Right renal cortex interstitium (tissue), 3 donors: Measurements from ENCODE around the gene ARMC10. TPM values are rescaled to one million over a fixed set of nuclear protein-coding genes. Genes with fewer than 3 reads are reported as not detected.
"Not testable (repeated sequence)": the region's sequence is repeated elsewhere in the genome, so short reads cannot be mapped to it uniquely, and the experiment has no call there.

Source experiments
- DNase-seq, 3 donors: peaks; one replicate each; pipeline ENCODE4 v3.0.0-alpha.2; 2013; ENCODE audit warnings: low read depth in 3 of 3, low spot score in 2 of 3
- polyA plus RNA-seq, 3 donors: library from polyadenylated mRNA; unstranded; fragments of 120-200 nt; gene quantifications; one replicate each; pipeline ENCODE4 v1.2.1, GENCODE V29; 2013; ENCODE audit not compliant: insufficient read length in 3 of 3

The ARMC10 gene
- polyA plus RNA-seq, 3 donors, result 57.8 to 73.0 (median 65.5) TPM

DNA sequence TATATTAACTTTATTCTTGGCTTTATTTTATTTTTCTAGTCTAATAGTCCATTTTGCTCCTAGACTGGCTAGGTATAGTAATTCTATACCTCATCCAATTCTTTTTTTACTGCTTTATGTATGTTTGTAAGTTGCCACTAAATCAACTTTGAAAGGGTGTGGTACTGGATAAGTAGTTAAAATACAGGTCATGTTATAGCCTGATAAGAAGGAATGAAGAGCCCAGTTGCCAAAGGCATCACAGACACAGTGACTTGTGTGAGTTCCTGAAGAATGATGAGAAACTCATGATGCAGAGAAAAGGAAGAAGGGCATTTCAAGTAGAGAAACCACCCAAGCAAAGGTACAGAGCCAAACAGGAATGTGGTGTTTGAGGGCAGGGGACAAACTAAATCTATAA is 46.7 kb downstream of the ARMC10 start:
- DNase-seq, result no peak

DNA sequence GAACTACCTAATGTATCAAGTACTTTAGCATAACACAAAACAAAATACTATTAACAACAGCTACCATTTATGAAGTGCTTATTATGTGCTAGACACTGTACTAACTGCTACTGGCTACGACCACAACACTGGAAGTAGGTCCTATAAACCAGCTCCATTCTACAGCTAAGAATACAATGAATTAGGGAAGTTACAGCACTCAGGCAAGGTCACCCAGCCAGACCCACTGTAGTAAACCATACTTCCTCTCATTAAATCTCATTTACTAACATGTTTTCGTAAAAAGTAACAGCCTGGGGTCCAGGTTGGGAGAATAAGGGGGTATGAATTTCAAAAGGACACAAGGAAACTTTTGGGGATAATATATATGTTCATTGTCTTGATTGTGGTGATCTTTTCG is 48.6 kb downstream of the ARMC10 start:
- no peak for DNase-seq

DNA sequence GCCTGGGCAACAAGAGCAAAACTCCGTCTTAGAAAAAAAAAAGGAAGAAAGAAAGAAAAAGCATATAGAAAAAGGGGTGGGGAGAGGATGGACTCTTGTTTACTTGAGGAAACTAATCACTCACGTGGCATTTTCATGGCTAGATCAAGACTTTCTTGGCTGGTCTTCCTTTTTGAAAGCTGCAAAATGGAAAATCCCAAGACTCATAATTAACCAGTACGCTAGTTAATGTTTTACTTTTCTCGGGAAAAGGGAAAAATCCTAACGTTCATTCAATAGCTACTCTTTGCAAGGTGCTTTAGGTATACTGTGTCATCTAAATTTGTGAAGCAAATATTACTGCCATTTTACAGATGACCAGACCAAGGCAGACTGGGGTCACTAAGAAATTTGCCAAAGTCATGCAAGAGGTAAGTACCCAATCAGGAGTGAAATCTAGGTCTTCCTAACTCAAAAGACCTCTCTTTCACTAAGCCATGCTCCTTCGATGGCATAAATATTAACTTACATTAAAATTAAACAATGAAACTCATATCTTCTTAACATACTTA is 49.6 kb downstream of the ARMC10 start:
- no peak for DNase-seq

DNA sequence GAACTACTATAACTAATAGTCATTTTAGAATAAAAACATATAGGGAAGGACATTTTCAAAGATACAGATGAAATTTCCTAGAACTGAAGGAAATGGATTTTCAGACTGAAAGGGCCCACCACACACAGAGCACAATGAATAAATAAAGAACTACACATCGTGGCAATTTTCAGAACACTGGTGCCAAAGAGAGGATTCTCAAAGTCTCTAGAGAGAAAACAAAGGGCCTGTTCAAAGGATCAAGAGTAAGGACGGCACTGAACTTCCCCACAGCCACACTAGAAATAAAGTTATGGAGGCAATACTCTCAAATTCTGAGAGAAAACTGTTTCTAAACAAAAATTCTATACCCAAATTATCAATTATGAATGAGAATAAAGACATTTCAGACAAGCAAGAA is 52.1 kb downstream of the ARMC10 start:
- no peak for DNase-seq

DNA sequence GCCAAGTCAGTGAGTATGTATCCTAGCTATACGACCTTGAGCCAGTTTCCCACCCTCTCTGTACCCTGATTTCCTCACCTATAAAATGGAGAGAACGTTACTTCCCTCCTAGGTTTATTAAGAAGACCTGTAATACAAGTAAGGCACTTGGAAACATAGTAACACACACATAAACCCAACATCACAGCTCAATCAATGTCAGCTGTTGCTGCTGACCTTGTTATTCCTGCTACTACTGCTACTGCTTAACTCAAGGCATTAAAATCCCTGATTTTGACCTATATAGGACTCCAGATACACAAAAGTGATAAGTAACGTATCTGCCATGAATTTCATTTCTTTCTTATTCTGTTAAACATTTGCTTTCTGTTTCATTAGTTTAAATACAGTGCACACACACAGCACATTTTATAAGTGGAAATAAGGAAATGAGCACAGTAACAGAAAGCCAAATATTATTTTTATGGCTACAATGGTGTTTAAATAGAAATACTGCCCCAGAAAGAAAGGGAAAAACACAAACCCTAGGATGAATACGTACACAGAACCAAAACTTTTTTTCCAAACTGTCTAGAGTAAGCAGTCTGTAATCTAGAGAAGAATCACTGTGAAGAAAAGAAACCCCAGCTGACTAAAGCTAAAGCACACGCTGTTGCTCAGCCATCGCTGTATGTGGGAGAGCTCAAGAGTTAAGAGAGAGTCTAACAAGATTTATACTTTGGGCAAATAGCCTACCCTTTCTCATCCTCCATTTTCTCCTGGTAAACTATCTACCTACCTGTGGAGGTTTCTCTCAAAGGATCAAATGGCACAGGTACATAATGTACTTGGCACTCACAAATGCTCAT is 55.0 kb downstream of the ARMC10 start:
- no peak for DNase-seq

DNA sequence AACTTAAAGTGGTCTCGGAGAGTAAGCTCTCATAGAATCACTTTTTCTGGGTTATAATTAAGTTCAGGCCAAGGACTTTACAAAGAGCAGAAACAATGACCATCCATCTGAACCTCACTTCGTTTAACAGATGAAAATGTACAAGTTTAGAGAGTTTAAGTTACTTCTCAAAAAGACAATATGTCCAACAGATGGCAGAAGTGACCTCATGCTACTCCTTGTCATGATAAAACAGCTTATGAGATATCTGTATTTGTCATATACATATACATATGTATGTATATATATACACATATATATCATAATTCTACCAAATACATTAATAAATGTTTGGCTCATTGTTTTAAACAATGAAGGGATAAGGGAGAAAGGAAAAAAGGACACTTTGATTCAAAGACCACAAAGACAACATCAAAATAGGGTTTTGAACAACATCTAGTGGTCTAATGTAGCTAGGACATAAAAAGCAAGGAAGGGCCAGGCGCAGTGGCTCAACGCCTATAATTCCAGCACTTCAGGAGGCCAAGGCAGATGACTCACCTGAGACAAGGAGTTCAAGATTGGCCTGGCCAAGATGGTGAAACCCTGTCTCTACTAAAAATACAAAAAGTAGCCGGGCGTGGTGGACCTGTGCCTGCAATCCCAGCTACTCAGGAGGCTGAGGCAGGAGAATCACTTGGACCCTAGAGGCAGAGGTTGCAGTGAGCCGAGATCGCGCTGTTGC is 56.1 kb downstream of the ARMC10 start:
- no peak for DNase-seq

DNA sequence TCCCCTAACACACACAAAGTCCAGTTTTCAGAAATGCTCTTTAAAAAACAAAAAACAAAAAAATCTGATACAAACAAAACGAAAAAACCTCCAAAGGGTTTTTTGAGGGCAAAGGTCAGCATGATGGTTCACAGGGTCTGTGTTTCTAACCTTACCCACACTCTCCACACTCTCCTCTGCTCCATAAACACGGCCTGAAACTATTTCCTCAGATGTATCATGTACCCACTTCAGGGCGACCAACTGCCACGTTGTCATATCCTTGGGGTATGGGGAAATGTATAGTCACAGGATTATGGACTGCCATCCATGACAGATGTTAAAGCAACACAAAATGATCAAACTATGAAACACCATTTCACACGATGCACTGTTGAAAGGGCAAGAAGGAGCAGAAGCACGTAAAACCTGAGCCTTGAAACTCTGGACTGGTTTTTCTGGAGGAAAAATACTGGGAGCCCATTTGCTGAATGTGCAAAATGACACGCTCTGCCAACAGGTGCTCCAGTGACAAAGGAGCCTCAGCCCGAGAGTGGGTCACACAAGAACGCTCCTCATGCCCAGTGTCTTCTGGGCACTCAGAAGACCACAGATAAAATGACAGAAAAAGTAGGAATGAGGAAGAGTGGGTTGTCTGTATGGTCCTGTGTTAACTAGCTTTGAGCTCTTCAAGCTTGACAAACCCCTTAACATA is 58.2 kb downstream of the ARMC10 start:
- no peak for DNase-seq

DNA sequence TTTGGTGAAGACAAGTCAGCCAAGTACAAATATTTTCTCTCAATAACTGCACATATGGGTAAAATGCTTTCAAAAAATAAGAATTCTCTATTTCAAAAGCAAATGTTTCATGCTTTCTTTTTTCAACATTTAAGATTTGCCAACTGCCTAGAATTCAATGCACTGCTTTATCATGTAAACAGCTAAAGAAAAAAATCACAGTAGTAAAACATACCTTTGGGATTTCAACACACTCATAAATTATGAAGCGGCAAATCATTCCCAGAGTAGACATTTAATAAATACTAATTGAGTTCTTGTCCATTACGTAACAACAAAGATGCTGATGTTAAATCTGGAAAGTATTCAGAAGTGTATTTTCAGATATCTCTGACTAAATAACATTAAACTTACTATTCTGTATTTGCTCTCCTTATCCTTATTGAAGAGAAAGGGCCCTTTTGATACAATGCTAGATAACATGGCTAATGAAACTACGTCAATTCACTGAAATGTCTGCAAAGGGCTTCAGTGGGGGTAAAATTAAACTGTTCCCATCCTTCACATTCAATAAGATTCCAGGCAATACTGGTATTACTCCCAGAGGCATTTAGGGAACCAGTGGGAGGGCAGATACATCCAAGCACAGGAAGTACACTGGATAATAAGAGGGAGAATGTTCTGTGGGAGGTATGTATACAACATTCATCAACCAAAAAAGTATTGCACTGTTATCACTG is 60.1 kb downstream of the ARMC10 start:
- DNase-seq, result no peak

DNA sequence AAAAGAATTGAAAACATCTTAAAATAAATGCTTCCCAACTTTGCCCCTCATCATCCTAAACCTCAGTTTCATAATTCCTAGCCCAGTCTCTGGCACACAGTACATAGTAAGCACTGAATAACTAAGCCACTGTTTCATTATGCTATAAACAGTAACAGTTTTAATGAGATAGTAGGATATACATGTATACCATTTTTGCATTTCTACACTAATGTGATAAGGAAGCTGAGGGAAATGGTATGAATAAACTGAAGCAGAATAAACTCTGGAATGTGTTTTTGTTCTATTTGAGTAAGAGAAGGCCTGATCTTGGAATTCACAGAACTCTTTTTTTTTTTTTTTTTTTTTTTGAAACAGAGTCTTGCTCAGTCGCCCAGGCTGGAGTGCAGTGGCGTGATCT is 65.1 kb downstream of the ARMC10 start:
- no peak for DNase-seq

DNA sequence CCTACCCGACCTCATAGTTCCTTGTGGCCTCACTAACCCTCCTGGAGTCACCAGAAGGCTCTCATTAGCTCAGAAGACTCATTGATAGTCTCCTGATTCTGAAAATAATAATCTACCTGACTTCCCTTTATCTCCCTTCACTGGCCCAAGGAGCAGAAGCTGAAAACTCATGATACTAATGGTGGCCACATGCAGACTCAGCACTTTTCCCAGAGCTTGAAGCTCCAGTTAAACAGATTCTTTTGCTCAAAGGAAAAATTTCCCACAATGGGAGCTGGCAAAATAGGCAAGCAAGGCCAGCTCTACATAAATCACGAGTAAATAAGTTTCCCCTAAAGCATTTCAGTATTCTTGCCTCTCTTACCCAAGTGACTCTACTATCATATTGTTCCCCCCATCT is 65.7 kb downstream of the ARMC10 start:
- no peak for DNase-seq

DNA sequence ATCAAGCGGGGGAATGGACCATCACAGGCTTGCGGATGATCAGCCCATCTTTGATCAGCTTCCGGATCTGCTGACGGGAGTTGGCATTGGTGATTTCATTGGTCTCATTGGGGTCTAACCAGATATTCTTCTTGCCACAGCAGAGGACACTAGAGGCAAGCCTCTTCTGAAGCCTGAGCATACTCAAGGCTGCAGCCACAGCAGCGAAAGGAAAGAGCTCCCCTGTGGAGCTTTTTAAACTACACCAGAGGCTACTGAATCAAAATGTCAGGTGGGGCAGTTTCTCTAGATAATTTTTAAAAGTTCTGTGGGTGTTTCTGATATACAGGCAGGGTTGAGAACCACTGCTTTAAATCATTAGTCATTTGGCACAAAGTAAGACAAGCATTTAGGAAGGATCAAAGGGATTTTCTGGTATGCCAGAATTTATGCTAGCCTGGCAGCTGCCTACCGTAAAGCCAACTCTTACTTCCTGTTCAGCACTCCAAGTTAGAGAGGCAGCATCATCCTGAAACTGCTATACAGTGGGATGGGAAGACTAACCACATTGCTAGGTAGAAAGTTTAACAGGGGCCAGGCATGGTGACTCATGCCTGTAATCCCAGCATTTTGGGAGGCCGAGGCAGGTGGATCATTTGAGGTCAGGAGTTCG is 66.9 kb downstream of the ARMC10 start:
- no peak for DNase-seq

DNA sequence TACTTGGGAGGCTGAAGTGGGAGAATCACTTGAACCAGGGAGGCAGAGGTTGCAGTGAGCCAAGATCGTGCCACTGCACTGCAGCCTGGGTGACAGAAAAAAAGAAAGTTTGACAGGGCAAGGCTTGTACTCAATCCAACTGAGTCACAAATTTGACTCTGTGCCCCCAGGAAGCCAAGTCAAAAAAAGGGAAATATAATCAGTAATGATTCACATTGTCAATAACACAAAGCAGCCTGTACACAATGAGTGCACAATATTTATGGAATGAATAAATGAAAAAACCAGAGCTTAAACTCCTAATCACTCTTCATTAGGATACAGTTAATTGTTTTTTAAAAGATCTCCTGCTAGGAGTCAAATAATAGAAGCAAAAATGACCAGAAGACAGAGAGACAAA is 67.6 kb downstream of the ARMC10 start:
- DNase-seq, result no peak

DNA sequence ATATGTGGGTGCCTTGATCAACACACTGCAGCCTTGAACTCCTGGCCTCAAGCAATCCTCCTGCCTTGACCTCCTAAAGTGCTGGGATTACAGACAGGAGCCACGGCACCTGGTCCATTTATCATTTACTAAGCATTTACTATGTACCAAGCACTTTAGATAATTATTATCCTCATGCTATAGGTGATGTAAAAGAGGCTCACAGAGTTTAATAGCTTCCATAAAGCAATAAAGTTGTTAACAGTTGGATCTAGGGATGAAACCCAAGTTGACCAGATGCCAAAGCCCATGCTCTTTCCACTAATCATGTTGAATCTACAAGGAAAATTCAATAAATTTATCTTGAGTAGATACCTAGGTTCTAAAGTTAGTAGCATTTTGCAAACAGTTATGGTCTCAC is 68.9 kb downstream of the ARMC10 start:
- DNase-seq, result no peak

DNA sequence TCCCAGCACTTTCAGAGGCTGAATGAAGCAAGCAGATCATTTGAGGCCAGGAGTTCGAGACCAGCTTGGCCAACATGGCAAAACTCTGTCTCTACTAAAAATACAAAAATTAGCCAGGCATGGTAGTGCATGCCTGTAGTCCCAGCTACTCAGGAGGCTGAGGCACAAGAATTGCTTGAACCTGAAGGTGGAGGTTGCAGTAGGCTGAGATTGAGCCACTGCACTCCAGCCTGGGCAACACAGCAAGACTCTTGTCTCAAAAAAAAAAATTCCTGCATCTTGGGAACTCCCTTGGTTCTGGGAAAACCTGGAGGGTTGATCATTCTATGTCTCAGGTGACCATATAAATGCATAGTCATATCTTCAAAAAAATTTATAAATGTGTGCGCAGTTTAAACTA is 69.8 kb downstream of the ARMC10 start:
- not testable (repeated sequence) for DNase-seq

DNA sequence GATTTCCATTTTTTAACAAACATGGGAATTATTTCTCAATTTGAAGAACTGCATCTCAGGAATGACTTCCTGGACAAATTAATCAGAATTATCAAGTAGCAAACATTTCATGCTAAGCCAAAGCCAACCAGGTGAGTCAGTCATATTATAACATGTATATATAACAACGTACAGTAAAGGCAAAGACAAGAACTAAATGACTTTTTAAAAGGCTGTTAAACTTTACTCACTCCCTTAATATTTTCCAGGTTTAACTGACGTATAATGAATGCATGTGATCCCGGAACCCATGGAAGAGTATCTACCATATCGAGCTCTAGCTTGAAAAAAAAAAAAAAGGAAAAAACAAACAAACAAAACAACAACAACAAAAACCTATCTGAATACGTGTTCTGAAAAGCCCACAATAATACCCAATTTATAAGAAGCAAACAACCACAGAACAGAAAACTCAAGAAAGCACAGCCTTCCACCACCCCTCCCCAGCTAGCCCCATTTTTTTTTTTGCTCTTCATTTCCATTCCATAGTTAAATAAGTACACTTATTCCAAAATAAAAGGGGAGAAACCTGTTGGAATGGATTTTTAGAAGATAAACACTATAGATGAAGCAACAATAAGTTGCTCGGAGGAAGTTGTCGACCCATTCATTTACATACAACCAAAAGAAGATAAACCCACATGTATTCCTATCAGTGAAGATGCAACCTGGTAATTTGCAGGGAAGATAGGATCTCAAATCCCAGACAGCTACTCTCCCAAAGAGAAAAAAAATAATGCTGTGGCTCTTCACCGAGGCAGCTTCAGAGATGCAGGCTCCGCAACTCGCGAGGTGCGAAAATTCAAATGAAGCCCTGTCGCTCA is 73.4 kb downstream of the ARMC10 start:
- DNase-seq, result no peak
